WTC11 (cell line): ENCODE measurements around the gene ATP5F1A. TPM values are rescaled to one million over a fixed set of nuclear protein-coding genes. Genes with fewer than 3 reads are reported as not detected.

ENCODE experiments used
- ATAC-seq: fragments of 200-7000 bp; cut with Tn5 transposase; 2 replicates; pipeline ENCODE4 v1.10.0; 2021; ENCODE audit warnings: mild to moderate bottlenecking, moderate library complexity
- CTCF ChIA-PET: fragments of 300-600 bp; sonication (Branson Sonifier 250); formaldehyde crosslinking; loops from one replicate; lab custom pipeline; 2021; ENCODE audit warnings: antibody characterized with exemption; lab: Charles Lee
- POLR2A ChIA-PET: fragments of 350-600 bp; sonication (Branson Sonifier 250); formaldehyde crosslinking; loops from one replicate; lab custom pipeline; 2021; ENCODE audit warnings: antibody characterized with exemption; lab: Charles Lee
- DNase-seq: peaks from one replicate; pipeline ENCODE4 v3.0.0; 2021; ENCODE audit warnings: low spot score
- H3K27ac Mint-ChIP-seq: 2 replicates; pipeline ENCODE4 v1.8.0; 2021; ENCODE audit warnings: mixed read lengths
- H3K27me3 Mint-ChIP-seq: 2 replicates; pipeline ENCODE4 v1.8.0; 2021; ENCODE audit warnings: low read depth, mild to moderate bottlenecking, moderate library complexity, mixed read lengths
- H3K36me3 Mint-ChIP-seq: 2 replicates; pipeline ENCODE4 v1.8.0; 2021; ENCODE audit warnings: mixed read lengths
- H3K4me1 Mint-ChIP-seq: 2 replicates; pipeline ENCODE4 v1.8.0; 2022; ENCODE audit warnings: mixed read lengths
- H3K4me3 Mint-ChIP-seq: 2 replicates; pipeline ENCODE4 v1.8.0; 2021; ENCODE audit warnings: mild to moderate bottlenecking, moderate library complexity, mixed read lengths
- H3K9me3 Mint-ChIP-seq: 2 replicates; pipeline ENCODE4 v1.8.0; 2021; ENCODE audit warnings: mixed read lengths
- ATF3 ChIP-seq: sonication (generic); formaldehyde crosslinking; conservative IDR thresholded peaks from 2 replicates; pipeline ENCODE4 v1.8.1; 2022; ENCODE audit warnings: mild to moderate bottlenecking, missing genetic modification reagents
- CBFB ChIP-seq: sonication (generic); formaldehyde crosslinking; IDR thresholded peaks from 2 replicates; pipeline ENCODE4 v1.8.1; 2022; ENCODE audit warnings: mild to moderate bottlenecking, low read depth, missing genetic modification reagents
- E2F1 ChIP-seq: sonication (generic); formaldehyde crosslinking; IDR thresholded peaks from 2 replicates; pipeline ENCODE4 v1.8.0; 2022; ENCODE audit warnings: mild to moderate bottlenecking, missing genetic modification reagents
- ELF4 ChIP-seq: sonication (generic); formaldehyde crosslinking; IDR thresholded peaks from 2 replicates; pipeline ENCODE4 v1.8.1; 2022; ENCODE audit warnings: low read depth, mild to moderate bottlenecking, moderate library complexity, missing genetic modification reagents
- ETV6 ChIP-seq: sonication (generic); formaldehyde crosslinking; IDR thresholded peaks from 2 replicates; pipeline ENCODE4 v1.8.1; 2022; ENCODE audit warnings: mild to moderate bottlenecking, missing genetic modification reagents
- FOXJ3 ChIP-seq: sonication (generic); formaldehyde crosslinking; IDR thresholded peaks from 2 replicates; pipeline ENCODE4 v1.9.0; 2021; ENCODE audit warnings: missing genetic modification reagents, mild to moderate bottlenecking, borderline replicate concordance
- IRF2 ChIP-seq: sonication (generic); formaldehyde crosslinking; IDR thresholded peaks from 2 replicates; pipeline ENCODE4 v1.8.0; 2022; ENCODE audit warnings: low read depth, missing genetic modification reagents, borderline replicate concordance
- MXD4 ChIP-seq: fragments of 250-450 bp; sonication (Bioruptor Pico); IDR thresholded peaks from 2 replicates; pipeline ENCODE4 v1.8.0; 2021; ENCODE audit warnings: mild to moderate bottlenecking, moderate library complexity, borderline replicate concordance
- MYBL2 ChIP-seq: sonication (generic); formaldehyde crosslinking; IDR thresholded peaks from 2 replicates; pipeline ENCODE4 v1.8.1; 2023; ENCODE audit warnings: mild to moderate bottlenecking, moderate library complexity, missing genetic modification reagents
- NFATC4 ChIP-seq: fragments of 250-450 bp; sonication (Bioruptor Pico); IDR thresholded peaks from 2 replicates; pipeline ENCODE4 v1.9.0; 2021; ENCODE audit warnings: mild to moderate bottlenecking
- PRDM15 ChIP-seq: sonication (generic); formaldehyde crosslinking; IDR thresholded peaks from 2 replicates; pipeline ENCODE4 v1.8.0; 2022; ENCODE audit warnings: missing genetic modification reagents
- RORB ChIP-seq: fragments of 250-450 bp; sonication (Bioruptor Pico); IDR thresholded peaks from 2 replicates; pipeline ENCODE4 v1.9.0; 2021; ENCODE audit warnings: mild to moderate bottlenecking
- SMAD3 ChIP-seq: sonication (generic); formaldehyde crosslinking; IDR thresholded peaks from 2 replicates; pipeline ENCODE4 v1.8.0; 2022; ENCODE audit warnings: missing genetic modification reagents, mild to moderate bottlenecking, borderline replicate concordance
- TEAD4 ChIP-seq: sonication (generic); formaldehyde crosslinking; IDR thresholded peaks from 2 replicates; pipeline ENCODE4 v1.8.0; 2022; ENCODE audit warnings: mild to moderate bottlenecking, missing genetic modification reagents
- TP53 ChIP-seq: sonication (generic); formaldehyde crosslinking; IDR thresholded peaks from 2 replicates; pipeline ENCODE4 v1.8.1; 2023; ENCODE audit warnings: mild to moderate bottlenecking, missing genetic modification reagents
- ZNF232 ChIP-seq: sonication (generic); formaldehyde crosslinking; IDR thresholded peaks from 2 replicates; pipeline ENCODE4 v1.8.0; 2022; ENCODE audit warnings: mild to moderate bottlenecking, missing genetic modification reagents
- ZNF263 ChIP-seq: sonication (generic); formaldehyde crosslinking; IDR thresholded peaks from 2 replicates; pipeline ENCODE4 v1.8.1; 2022; ENCODE audit warnings: low read depth, mild to moderate bottlenecking, moderate library complexity, missing genetic modification reagents
- ZNF396 ChIP-seq: fragments of 250-450 bp; sonication (Bioruptor Pico); IDR thresholded peaks from 2 replicates; pipeline ENCODE4 v1.8.0; 2021; ENCODE audit warnings: mild to moderate bottlenecking, moderate library complexity, borderline replicate concordance
- ZNF416 ChIP-seq: fragments of 250-450 bp; sonication (Bioruptor Pico); IDR thresholded peaks from 2 replicates; pipeline ENCODE4 v1.9.0; 2021; ENCODE audit warnings: mild to moderate bottlenecking, inconsistent platforms
- ZNF423 ChIP-seq: fragments of 250-450 bp; sonication (Bioruptor Pico); IDR thresholded peaks from 2 replicates; pipeline ENCODE4 v2.1.2; 2022; ENCODE audit warnings: mild to moderate bottlenecking, moderate library complexity
- total RNA-seq: library from RNA; stranded (reverse); gene quantifications from 3 replicates; pipeline ENCODE4 v1.2.3, GENCODE V29; 2021
- TF ChIP-seq, protein P1 (sequence below): fragments of 250-450 bp; sonication (Bioruptor Pico); IDR thresholded peaks from 2 replicates; pipeline ENCODE4 v2.1.2; 2022; ENCODE audit warnings: mild to moderate bottlenecking, moderate library complexity

ATP5F1A gene
- total RNA-seq, 1 experiment from 2014 or later = 825 TPM

DNA sequence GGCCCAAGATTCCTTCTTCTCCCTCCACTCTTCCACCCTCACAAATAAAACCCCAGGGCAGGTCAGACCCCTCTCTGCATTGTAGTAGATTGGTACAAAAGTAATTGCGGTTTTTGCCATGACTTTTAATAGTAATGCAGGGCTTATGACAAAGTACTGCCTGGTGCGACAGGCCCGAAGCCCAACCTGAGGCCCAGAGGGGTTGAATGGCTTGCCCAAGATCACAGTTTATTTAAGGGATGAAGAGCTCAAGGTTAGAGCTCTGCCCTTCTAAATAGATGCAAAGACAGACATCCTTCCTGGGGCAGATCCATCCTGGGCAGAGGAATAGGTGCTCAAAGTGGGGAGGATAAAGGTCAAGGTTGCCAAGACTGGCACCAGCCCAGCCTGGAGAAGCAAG lies 25.1 kb downstream of the ATP5F1A start:
- no peak for ATAC-seq
- no peak for DNase-seq
- peak overlapping the region; percentile 72 for H3K4me3 Mint-ChIP-seq
- CTCF ChIA-PET = interaction anchor here (0.7 to 2.4 kb wide), 27 partner anchors 10 to 585 kb away, joined by 3 to 34 read pairs (median 9); no protein-coding TSS in a partner anchor
- TF ChIP-seq RORB (CRISPR knock-in tag) = no peak
- no peak for TF ChIP-seq CBFB
- no peak for TF ChIP-seq ZNF423 (CRISPR knock-in tag)
- TF ChIP-seq, protein P1, sequence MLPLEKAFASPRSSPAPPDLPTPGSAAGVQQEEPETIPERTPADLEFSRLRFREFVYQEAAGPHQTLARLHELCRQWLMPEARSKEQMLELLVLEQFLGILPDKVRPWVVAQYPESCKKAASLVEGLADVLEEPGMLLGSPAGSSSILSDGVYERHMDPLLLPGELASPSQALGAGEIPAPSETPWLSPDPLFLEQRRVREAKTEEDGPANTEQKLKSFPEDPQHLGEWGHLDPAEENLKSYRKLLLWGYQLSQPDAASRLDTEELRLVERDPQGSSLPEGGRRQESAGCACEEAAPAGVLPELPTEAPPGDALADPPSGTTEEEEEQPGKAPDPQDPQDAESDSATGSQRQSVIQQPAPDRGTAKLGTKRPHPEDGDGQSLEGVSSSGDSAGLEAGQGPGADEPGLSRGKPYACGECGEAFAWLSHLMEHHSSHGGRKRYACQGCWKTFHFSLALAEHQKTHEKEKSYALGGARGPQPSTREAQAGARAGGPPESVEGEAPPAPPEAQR (CRISPR knock-in tag) = no peak
- TF ChIP-seq SMAD3 (CRISPR knock-in tag) = no peak
- no peak for TF ChIP-seq E2F1 (CRISPR knock-in tag)
- no peak for TF ChIP-seq ZNF416
- no peak for TF ChIP-seq NFATC4 (CRISPR knock-in tag)
- TF ChIP-seq MXD4 = no peak
- no peak for TF ChIP-seq ELF4 (CRISPR knock-in tag)
- TF ChIP-seq MYBL2 (CRISPR knock-in tag) = no peak
- no peak for TF ChIP-seq TP53 (CRISPR knock-in tag)
- TF ChIP-seq ZNF263 (CRISPR knock-in tag) = no peak
- TF ChIP-seq, all 79 proteins: peak for 0
- Mint-ChIP-seq H3K36me3 (peaks cover 6% of the 10 kb centered on the region; the same call in 1 of the 2 replicates), H3K27ac (no peak overlapping the region), H3K9me3 (no peaks in the 10 kb centered on the region), H3K4me1 (peaks cover 7% of the 10 kb centered on the region; the same call in 1 of the 2 replicates), H3K27me3 (peaks cover 37% of the 10 kb centered on the region)
- POLR2A ChIA-PET = interaction anchor here (0.6 kb wide), 1 partner anchor 24 kb away, joined by 6 read pairs; no protein-coding TSS in a partner anchor

GRCh38 chr18:46072376-46072867 lies 25.7 kb downstream of the ATP5F1A start:
- CTCF ChIA-PET = interaction anchor here (0.7 to 2.4 kb wide), 14 partner anchors 11 to 586 kb away, joined by 3 to 34 read pairs (median 10); no protein-coding TSS in a partner anchor
- no peak for TF ChIP-seq E2F1 (CRISPR knock-in tag)
- peak; percentile 28; the same call in 1 of the 2 replicates for TF ChIP-seq ZNF423 (CRISPR knock-in tag)
- DNase-seq (no peak), ATAC-seq (peak; percentile 13)
- Mint-ChIP-seq H3K27me3 (peaks cover 37% of the 10 kb centered on the region), H3K27ac (no peak overlapping the region), H3K4me3 (peak overlapping the region; percentile 72), H3K36me3 (peaks cover 4% of the 10 kb centered on the region; the same call in 1 of the 2 replicates), H3K9me3 (peaks cover 3% of the 10 kb centered on the region; the same call in 1 of the 2 replicates), H3K4me1 (peaks cover 7% of the 10 kb centered on the region; the same call in 1 of the 2 replicates)
- POLR2A ChIA-PET = interaction anchor here (0.6 kb wide), 3 partner anchors 25 to 98 kb away, joined by 5 to 8 read pairs (median 6); no protein-coding TSS in a partner anchor

GRCh38 chr18:46071653-46072375 lies 26.3 kb downstream of the ATP5F1A start, which contains the start of gene PSTPIP2:
PSTPIP2 (minus strand) TSS chr18:46072260; CDS start chr18:46072188, 72 bp downstream.
- peaks cover 3% of the 10 kb centered on the region; the same call in 1 of the 2 replicates for H3K9me3 Mint-ChIP-seq
- H3K36me3 Mint-ChIP-seq = peaks cover 2% of the 10 kb centered on the region; the same call in 1 of the 2 replicates
- H3K27me3 Mint-ChIP-seq = peaks cover 37% of the 10 kb centered on the region
- DNase-seq (peak; percentile 63), ATAC-seq (peak; percentile 54)
- H3K4me1 Mint-ChIP-seq = peaks cover 7% of the 10 kb centered on the region; the same call in 1 of the 2 replicates
- ChIA-PET CTCF (interaction anchor here (0.6 to 2.4 kb wide), 3 partner anchors 162 to 410 kb away, joined by 3 to 28 read pairs (median 4); no protein-coding TSS in a partner anchor), POLR2A (interaction anchor here (0.6 kb wide), 1 partner anchor 32 kb away, joined by 5 read pairs; no protein-coding TSS in a partner anchor)
- H3K27ac Mint-ChIP-seq = no peak within 1 kb of the TSS
- H3K4me3 Mint-ChIP-seq = peak within 1 kb of the TSS; percentile 72
- 0 out of 2 replicates have a peak, but pooled peaks have one; percentile 54 for TF ChIP-seq ETV6 (CRISPR knock-in tag)
- no peak for TF ChIP-seq ZNF396 (CRISPR knock-in tag)
- TF ChIP-seq, protein P1 (CRISPR knock-in tag) = no peak
- TF ChIP-seq TEAD4 (CRISPR knock-in tag) = no peak
- TF ChIP-seq ATF3 = no peak
- no peak for TF ChIP-seq IRF2 (CRISPR knock-in tag)
- TF ChIP-seq ZNF232 (CRISPR knock-in tag) = no peak
- TF ChIP-seq FOXJ3 (CRISPR knock-in tag) = no peak
- TF ChIP-seq PRDM15 (CRISPR knock-in tag) = no peak; the same call in 1 of the 2 replicates
